Measurements from ENCODE around the gene KLF11.

The KLF11 gene

DNA sequence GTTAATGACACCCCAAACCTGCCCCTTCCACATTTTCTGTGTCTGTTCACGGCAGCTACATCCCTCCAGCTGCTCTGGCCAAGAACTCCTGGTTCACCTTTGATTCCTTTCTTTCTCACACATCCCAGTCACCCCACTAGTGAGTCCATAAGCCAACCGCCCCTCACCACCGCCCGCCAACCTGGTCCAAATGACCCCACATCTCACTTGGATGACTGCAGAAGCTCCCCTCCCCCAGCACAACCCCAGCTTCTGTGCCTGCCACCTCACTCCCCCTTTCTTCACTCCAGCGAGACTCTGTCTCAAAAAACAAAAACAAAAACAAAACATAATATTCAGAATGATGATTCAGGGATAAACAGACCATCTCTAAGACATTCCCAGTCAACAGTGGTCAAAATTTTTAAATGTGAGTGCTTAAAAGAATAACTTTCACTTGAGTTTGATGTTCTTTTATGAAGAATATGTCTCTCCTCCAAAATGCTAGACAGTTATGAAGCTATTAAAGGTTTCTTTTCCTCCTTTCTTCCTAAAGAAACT lies 33.7 kb downstream of the KLF11 start:
- Histone ChIP-seq H3K27me3 (ENCODE audit: insufficient read depth, low read length) (peaks cover 75% of the 10 kb centered on the region), H3K27ac (ENCODE audit: low read length) (no peak overlapping the region), H3K36me3 (ENCODE audit: insufficient read depth, low read depth, low read length) (no peaks in the 10 kb centered on the region), H3K9me3 (ENCODE audit: insufficient read depth, low read depth, low read length) (no peaks in the 10 kb centered on the region), H3K9ac (ENCODE audit: low read depth, low read length) (no peak overlapping the region), H3K4me1 (ENCODE audit: insufficient read depth, low read length) (peaks cover 3% of the 10 kb centered on the region; the same call in 1 of the 2 replicates), H3K4me3 (ENCODE audit: low read length) (no peak overlapping the region)

DNA sequence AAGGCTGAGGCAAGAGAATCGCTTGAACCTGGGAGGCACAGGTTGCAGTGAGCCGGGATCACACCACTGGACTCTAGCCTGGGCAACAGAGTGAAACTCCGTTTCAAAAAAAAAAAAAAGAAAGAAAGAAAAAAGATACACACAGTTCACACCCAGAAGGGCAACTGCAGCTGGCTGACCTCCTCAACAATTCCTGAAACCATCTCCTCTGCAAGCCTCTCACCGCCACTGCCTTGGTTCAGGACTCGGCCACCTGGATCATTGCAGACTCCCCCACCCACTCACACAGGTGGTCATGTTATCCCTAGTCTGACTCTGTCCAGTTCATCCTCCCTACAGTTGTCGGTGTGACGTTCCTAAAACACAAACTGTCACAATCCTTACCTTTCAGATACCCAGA lies 34.7 kb downstream of the KLF11 start:
- Histone ChIP-seq H3K4me1 (ENCODE audit: insufficient read depth, low read length) (peaks cover 3% of the 10 kb centered on the region; the same call in 1 of the 2 replicates), H3K36me3 (ENCODE audit: insufficient read depth, low read depth, low read length) (no peaks in the 10 kb centered on the region), H3K9me3 (ENCODE audit: insufficient read depth, low read depth, low read length) (no peaks in the 10 kb centered on the region), H3K27me3 (ENCODE audit: insufficient read depth, low read length) (peaks cover 84% of the 10 kb centered on the region), H3K4me3 (ENCODE audit: low read length) (no peak overlapping the region), H3K9ac (ENCODE audit: low read depth, low read length) (no peak overlapping the region), H3K27ac (ENCODE audit: low read length) (no peak overlapping the region)

DNA sequence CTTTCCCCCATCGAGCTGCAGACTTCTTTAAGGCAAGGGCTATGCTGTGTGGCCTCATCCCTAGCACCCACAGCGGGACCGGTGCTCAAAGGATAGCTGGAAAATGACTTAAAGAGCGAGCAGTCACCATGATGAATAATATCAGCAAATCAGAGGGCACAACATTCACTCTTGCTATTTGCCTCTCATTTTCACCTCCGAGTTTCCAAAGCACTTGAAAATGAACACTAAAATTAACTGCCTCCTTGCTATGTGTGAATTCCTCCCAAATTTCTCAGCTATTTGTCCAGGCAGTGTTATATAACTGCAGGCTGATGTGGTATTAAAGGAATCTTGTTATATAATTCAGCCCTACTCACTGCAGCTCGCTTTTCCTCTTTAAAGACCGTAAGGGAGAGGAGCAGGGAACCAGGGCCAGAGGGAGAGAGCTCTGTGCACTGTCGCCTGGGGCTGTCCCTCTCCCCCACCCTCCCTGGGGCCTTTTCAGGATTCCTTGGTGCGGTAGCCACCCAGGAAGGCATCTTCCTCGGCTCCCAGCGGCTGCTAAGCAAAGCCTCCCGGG lies 35.4 kb downstream of the KLF11 start:
- H3K27me3 ChIP-seq (ENCODE audit: insufficient read depth, low read length): peaks cover 88% of the 10 kb centered on the region
- H3K27ac ChIP-seq (ENCODE audit: low read length): no peak overlapping the region
- no peaks in the 10 kb centered on the region for H3K4me1 ChIP-seq (ENCODE audit: insufficient read depth, low read length)
- peak overlapping the region; percentile 56; the same call in 1 of the 2 replicates for H3K4me3 ChIP-seq (ENCODE audit: low read length)
- H3K36me3 ChIP-seq (ENCODE audit: insufficient read depth, low read depth, low read length): no peaks in the 10 kb centered on the region
- H3K9me3 ChIP-seq (ENCODE audit: insufficient read depth, low read depth, low read length): no peaks in the 10 kb centered on the region
- H3K9ac ChIP-seq (ENCODE audit: low read depth, low read length): no peak overlapping the region

DNA sequence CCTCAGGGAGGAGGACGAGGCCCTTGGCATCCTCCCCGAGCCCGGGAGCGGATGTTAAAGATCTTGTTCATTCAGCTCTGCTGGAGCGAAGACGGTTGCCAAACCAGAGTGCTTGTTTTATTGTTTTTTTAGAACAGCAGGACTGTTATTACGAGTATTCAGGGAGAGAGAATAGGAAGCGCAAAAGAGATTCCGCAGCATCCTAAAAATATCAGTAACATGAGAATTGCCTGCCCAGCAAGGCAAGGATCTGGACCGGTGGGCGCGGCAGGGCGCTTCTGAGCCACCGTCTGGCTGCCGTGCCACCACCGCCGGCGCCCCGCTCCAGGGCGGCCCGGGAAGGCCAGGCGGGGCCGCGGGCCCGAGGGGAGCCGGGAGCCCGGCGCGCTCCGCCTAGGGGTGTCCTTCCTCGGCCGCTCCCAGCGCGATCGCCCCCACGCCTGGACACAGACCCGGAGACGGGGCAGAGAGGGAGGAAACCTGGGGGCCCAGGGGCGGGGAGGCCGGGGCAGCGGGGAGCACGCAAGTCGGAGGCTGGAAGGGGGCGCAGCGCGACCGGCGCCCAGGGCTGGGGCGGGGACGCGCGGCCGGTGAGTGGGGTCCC lies 36.0 kb downstream of the KLF11 start:
- Histone ChIP-seq H3K36me3 (ENCODE audit: insufficient read depth, low read depth, low read length) (no peaks in the 10 kb centered on the region), H3K4me1 (ENCODE audit: insufficient read depth, low read length) (no peaks in the 10 kb centered on the region), H3K27me3 (ENCODE audit: insufficient read depth, low read length) (peaks cover 85% of the 10 kb centered on the region), H3K9ac (ENCODE audit: low read depth, low read length) (no peak overlapping the region), H3K27ac (ENCODE audit: low read length) (no peak overlapping the region), H3K9me3 (ENCODE audit: insufficient read depth, low read depth, low read length) (no peaks in the 10 kb centered on the region), H3K4me3 (ENCODE audit: low read length) (peak overlapping the region; percentile 56; the same call in 1 of the 2 replicates)

DNA sequence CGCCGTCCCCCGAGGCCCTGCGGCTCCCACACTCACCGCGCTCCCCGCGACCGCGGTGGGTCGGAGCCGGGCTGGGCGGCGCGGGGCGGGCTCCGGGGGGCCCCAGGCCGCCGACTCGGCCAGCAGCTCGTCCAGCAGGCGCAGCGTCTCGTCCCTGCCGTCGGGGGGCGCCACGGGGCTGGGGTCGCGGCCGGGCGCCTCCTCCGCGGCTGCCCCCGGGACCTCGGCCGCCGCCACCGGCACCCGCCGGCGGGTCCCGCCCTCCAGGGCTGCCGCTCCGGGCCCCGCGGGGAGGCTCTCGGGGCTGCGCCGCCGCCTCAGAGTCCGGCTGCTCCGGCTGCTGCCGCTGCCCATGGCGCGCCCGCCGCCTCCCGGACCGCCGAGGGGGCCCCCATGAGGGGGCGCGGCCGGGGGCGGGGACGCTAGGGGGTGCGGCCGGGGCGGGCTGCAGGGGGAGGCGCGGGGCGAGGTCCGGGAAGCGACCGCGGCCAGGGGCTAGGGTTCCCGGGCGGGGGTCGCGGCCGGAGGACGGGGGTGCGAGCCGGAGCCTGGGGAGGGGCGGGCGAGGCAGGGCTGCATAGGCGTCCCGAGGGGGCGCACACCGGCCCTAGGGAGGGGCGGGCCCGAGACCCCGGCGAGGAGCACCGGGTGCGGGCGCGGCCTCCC lies 36.7 kb downstream of the KLF11 start, which contains the start of gene CYS1:
CYS1 (minus strand) TSS at position 542 of the 666 bp plus-strand sequence; CDS start at position 354, 188 bp downstream.
- no peaks in the 10 kb centered on the region for H3K36me3 ChIP-seq (ENCODE audit: insufficient read depth, low read depth, low read length)
- no peaks in the 10 kb centered on the region for H3K9me3 ChIP-seq (ENCODE audit: insufficient read depth, low read depth, low read length)
- no peaks in the 10 kb centered on the region for H3K4me1 ChIP-seq (ENCODE audit: insufficient read depth, low read length)
- peak within 1 kb of the TSS; percentile 56; the same call in 1 of the 2 replicates for H3K4me3 ChIP-seq (ENCODE audit: low read length)
- H3K27ac ChIP-seq (ENCODE audit: low read length): no peak within 1 kb of the TSS
- no peak within 1 kb of the TSS for H3K9ac ChIP-seq (ENCODE audit: low read depth, low read length)
- peaks cover 85% of the 10 kb centered on the region for H3K27me3 ChIP-seq (ENCODE audit: insufficient read depth, low read length)

DNA sequence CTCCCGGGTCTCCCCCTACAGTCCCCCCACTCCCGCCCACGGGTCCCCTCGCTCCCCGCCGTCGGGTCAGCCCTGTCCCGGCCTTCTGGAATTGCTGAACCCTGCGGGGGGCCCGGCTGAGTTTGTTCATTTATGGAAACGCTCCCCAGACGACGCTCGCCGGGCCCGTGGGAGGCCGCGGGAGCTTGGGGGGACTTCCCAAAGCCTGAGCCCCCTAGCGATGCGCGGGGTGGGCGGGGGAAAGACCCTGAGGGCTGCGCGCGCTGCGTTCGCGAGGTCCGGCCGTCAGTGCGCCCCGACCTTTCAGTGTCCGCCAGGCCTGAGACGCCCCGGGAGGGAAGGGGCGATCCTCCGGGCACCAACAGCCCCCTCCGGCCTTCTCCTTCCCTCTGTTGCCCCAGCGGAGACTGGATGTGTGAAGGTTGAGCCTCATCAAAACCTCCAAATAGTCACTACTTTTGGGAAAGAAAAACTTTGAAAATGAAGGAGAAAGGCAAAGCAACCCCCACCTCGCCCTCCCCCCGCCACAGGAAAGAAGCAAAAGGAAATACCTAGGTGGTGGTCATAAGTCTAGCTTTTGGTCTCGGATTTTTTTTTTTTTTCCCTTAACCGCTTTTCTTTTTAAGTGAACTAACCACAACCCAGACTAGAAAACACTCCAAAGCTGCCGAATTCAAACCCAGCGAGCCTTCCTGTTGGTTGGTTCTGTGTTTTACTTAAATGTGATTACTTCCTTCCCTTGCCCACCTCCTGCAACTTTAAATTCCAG lies 37.4 kb downstream of the KLF11 start:
- Histone ChIP-seq H3K36me3 (ENCODE audit: insufficient read depth, low read depth, low read length) (no peaks in the 10 kb centered on the region), H3K9me3 (ENCODE audit: insufficient read depth, low read depth, low read length) (no peaks in the 10 kb centered on the region), H3K27me3 (ENCODE audit: insufficient read depth, low read length) (peaks cover 77% of the 10 kb centered on the region), H3K9ac (ENCODE audit: low read depth, low read length) (no peak overlapping the region), H3K27ac (ENCODE audit: low read length) (no peak overlapping the region), H3K4me3 (ENCODE audit: low read length) (peak overlapping the region; percentile 52; the same call in 1 of the 2 replicates), H3K4me1 (ENCODE audit: insufficient read depth, low read length) (no peaks in the 10 kb centered on the region)

DNA sequence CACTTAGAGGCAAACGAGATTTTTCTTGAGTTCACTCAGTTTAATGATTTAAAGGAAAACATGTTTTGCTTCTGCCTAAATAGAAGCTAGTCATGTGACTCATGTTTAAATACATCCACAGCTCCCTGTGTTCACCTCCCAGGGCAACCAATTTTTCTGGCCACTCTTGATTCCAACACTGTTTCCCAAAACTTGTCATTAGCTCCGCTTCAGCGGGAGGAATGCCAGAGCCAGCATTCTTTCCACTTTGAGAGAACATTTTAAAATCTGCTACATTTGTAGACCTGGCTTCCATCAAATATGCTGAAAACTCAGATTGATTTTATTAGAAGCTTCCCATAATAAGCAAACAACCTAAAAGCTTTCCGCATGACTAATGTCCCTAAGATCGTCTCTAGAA lies 39.7 kb downstream of the KLF11 start:
- Histone ChIP-seq H3K4me1 (ENCODE audit: insufficient read depth, low read length) (no peaks in the 10 kb centered on the region), H3K9me3 (ENCODE audit: insufficient read depth, low read depth, low read length) (no peaks in the 10 kb centered on the region), H3K27ac (ENCODE audit: low read length) (no peak overlapping the region), H3K27me3 (ENCODE audit: insufficient read depth, low read length) (peaks cover 55% of the 10 kb centered on the region), H3K9ac (ENCODE audit: low read depth, low read length) (no peak overlapping the region), H3K4me3 (ENCODE audit: low read length) (no peak overlapping the region), H3K36me3 (ENCODE audit: insufficient read depth, low read depth, low read length) (no peaks in the 10 kb centered on the region)

DNA sequence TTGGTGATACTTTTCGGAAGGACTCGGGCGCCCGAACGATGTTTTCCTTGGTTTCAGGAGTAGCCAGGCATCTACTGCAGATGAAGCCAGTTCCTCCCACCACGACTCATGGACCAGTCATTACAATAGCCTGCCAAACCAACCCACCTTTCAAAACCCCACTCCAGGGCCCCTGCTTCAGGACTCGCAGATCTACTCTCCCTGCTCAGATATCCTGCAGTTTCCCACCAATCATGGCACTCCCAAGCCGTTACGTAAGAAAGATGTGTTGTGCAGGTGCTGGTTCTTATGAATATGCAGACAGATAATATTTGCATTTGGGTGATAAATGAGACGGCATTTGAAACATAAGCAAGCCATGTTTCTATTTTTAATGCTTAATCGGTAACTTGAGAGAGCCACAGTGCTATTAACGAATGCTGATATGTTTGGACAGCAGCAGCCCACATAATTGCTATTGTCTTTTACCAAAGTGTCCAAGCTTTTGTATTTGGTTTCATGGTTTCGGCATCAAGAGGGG lies 40.4 kb downstream of the KLF11 start:
- H3K4me3 ChIP-seq (ENCODE audit: low read length): no peak overlapping the region
- no peaks in the 10 kb centered on the region for H3K4me1 ChIP-seq (ENCODE audit: insufficient read depth, low read length)
- no peaks in the 10 kb centered on the region for H3K36me3 ChIP-seq (ENCODE audit: insufficient read depth, low read depth, low read length)
- no peak overlapping the region for H3K27ac ChIP-seq (ENCODE audit: low read length)
- H3K9ac ChIP-seq (ENCODE audit: low read depth, low read length): no peak overlapping the region
- H3K9me3 ChIP-seq (ENCODE audit: insufficient read depth, low read depth, low read length): no peaks in the 10 kb centered on the region
- H3K27me3 ChIP-seq (ENCODE audit: insufficient read depth, low read length): peaks cover 48% of the 10 kb centered on the region

DNA sequence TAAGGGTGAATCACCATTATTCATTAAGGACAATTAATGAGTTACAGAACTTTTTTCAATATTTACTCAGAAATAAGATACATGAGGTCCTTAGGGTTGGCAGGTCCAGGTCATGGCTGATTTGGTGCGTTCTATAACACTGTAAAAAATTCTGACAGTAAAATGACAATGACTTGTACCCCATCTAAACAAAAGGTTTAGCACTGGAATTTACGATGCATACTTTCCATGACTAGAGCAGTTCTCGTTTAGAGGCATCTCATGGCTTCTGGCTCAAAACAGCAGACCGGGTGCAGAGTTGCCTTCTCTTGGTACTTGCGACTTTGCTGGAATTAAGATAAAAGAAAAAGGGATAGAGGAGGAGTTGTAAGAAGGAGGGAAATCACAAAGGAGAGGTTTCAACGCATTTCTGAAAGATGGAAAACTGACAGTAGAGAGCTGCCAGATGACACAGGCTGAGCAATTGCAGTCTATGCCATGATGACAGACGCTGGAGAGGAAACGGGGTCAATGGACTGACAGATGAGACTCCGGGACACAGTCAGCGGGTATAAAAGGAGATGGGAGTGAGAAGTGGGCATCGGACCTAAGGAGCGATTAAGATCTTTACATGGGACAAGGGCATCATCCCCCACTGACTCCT lies 41.0 kb downstream of the KLF11 start:
- H3K27ac ChIP-seq (ENCODE audit: low read length): no peak overlapping the region
- H3K4me1 ChIP-seq (ENCODE audit: insufficient read depth, low read length): no peaks in the 10 kb centered on the region
- peaks cover 42% of the 10 kb centered on the region for H3K27me3 ChIP-seq (ENCODE audit: insufficient read depth, low read length)
- H3K9me3 ChIP-seq (ENCODE audit: insufficient read depth, low read depth, low read length): no peaks in the 10 kb centered on the region
- no peak overlapping the region for H3K9ac ChIP-seq (ENCODE audit: low read depth, low read length)
- no peak overlapping the region for H3K4me3 ChIP-seq (ENCODE audit: low read length)
- no peaks in the 10 kb centered on the region for H3K36me3 ChIP-seq (ENCODE audit: insufficient read depth, low read depth, low read length)

DNA sequence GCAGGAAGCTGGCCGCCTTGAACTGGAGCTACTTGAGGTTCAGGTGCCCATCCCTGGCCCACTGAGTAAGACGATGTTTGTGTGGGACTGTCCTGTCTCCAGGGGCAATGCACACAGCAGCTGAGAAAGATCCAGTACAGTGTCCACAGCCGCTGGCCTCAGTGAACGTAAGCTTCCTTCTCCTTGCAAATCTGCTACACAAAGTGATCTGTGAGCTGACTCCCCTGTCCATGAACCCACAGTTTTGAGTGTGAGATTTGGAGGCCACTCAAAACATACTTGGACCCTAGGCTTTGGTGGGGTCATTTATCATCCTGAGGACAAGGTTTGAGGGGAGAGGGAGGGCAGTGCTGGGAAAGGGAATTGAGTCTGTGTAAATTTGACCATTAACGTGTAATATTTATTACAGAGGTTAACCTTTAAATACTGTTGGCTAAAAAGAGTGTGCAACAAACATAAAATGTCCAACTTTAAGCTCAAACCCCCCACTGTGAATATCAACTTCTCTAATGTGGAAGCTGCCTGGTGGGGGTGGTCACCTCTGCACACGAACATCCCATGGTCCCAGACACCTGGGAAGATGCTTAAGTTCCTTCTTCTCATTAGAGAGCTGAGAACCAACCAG lies 41.8 kb downstream of the KLF11 start:
- Histone ChIP-seq H3K4me1 (ENCODE audit: insufficient read depth, low read length) (no peaks in the 10 kb centered on the region), H3K27ac (ENCODE audit: low read length) (no peak overlapping the region)

More for the DNA sequence above, 41.8 kb downstream of the KLF11 start:
- Histone ChIP-seq H3K27me3 (ENCODE audit: insufficient read depth, low read length) (peaks cover 38% of the 10 kb centered on the region), H3K9ac (ENCODE audit: low read depth, low read length) (no peak overlapping the region), H3K4me3 (ENCODE audit: low read length) (no peak overlapping the region), H3K36me3 (ENCODE audit: insufficient read depth, low read depth, low read length) (no peaks in the 10 kb centered on the region), H3K9me3 (ENCODE audit: insufficient read depth, low read depth, low read length) (no peaks in the 10 kb centered on the region)
